ENCODE measurements around the gene SPAG7. TPM values are rescaled to one million over a fixed set of nuclear protein-coding genes. Genes with fewer than 3 reads are reported as not detected.

The SPAG7 gene
- total RNA-seq, 2 experiments from 2014 or later, result 64.0 to 64.8 TPM

DNA sequence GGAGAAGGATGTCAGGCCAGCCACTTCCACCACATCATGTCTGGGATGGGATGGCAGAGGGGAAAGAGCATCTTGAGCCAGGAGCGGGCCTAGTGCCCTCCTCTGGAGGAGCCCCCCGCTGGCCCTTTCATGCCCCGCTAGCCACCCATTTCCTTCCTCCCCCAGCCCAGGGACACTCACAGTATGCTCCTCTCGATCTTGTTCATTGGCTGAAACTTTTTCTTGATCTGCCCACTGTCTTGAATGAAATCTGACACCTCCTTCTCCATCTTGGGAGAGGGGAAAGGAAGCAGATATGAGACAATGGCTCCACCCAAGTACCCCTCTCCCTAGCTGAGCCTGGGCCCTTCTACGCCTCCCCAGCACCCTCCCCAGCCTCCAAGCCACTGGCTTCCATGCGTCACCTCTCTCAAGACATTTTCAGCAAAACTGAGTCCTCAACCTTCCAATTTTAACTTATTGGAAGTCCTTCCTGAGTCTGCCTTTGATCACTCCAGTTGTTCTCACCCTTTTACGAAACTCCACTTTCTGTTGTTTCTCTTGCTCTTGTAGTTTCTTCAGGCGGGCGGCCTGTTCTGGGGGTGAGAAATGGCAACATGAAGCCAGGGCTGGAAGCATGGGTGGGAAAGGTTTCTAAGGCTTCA, 7.2 kb downstream of the SPAG7 start:
- POLR2A ChIA-PET, result no interaction called here
- CTCF ChIA-PET, result interaction anchor here (1.2 kb wide), 1 partner anchor 51 kb away, joined by 3 read pairs; no protein-coding TSS in a partner anchor

- POLR2A ChIA-PET, result no interaction called here
These were observed 8.2 kb downstream of the SPAG7 start for GRCh38 chr17:4959261-4959965.

GRCh38 chr17:4958102-4958501, 9.5 kb downstream of the SPAG7 start:
- CTCF ChIA-PET, result interaction anchor here (1.7 kb wide), 1 partner anchor 27 kb away, joined by 4 read pairs; no protein-coding TSS in a partner anchor
- POLR2A ChIA-PET, result interaction anchor here (0.9 kb wide), 1 partner anchor 9 kb away, joined by 3 read pairs; the partner anchor contains the start of gene SPAG7

More at GRCh38 chr17:4959261-4959965, 8.2 kb downstream of the SPAG7 start:
- CTCF ChIA-PET, result interaction anchor here (1.2 kb wide), 1 partner anchor 50 kb away, joined by 3 read pairs; no protein-coding TSS in a partner anchor

- ChIA-PET POLR2A (no interaction called here), CTCF (interaction anchor here (1.7 to 1.9 kb wide), 2 partner anchors 10 to 29 kb away, joined by 4 to 6 read pairs; no protein-coding TSS in a partner anchor)
These were observed 11.0 kb downstream of the SPAG7 start for GRCh38 chr17:4956493-4957061.

DNA sequence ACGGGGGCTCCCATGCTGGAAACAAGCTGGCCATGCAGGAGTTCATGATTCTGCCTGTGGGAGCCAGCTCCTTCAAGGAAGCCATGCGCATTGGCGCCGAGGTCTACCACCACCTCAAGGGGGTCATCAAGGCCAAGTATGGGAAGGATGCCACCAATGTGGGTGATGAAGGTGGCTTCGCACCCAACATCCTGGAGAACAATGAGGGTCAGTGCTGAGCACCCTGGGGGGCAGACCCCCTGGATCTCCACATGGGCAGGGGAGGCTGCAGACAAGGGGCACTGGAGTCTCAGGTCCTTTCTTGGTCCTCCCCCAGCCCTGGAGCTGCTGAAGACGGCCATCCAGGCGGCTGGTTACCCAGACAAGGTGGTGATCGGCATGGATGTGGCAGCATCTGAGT, 12.5 kb downstream of the SPAG7 start:
- ChIA-PET POLR2A (interaction anchor here (0.6 to 13.5 kb wide), 2 partner anchors 10 to 13 kb away, joined by 4 to 214 read pairs; partner anchors contain the start of gene SPAG7), CTCF (interaction anchor here (1.9 kb wide), 1 partner anchor 11 kb away, joined by 6 read pairs; no protein-coding TSS in a partner anchor)

DNA sequence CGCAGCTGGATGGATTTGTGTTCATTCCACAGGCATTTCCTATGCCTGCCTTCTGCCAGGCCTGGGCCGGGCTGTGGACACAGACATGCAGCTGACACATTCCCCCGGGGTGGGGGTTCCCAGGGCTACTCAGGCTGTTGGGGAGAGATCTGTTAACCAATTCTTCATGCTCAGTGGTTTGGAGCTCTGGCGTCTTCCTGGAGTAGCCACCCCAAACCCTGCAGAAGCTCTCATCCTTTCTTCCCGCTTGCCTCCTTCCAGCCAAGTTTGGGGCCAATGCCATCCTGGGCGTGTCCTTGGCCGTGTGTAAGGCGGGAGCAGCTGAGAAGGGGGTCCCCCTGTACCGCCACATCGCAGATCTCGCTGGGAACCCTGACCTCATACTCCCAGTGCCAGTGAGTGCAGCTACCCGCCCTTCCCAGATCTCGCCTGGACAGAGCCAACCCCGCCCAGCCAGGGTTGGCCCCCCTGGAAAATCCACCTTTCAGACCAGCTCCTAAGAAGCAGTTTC, 14.1 kb downstream of the SPAG7 start:
- CTCF ChIA-PET, result interaction anchor here (1.0 kb wide), 1 partner anchor 13 kb away, joined by 3 read pairs; no protein-coding TSS in a partner anchor
- POLR2A ChIA-PET, result interaction anchor here (0.6 to 13.5 kb wide), 3 partner anchors 8 to 92 kb away, joined by 3 to 214 read pairs (median 5); partner anchors contain the start of gene SPAG7

DNA sequence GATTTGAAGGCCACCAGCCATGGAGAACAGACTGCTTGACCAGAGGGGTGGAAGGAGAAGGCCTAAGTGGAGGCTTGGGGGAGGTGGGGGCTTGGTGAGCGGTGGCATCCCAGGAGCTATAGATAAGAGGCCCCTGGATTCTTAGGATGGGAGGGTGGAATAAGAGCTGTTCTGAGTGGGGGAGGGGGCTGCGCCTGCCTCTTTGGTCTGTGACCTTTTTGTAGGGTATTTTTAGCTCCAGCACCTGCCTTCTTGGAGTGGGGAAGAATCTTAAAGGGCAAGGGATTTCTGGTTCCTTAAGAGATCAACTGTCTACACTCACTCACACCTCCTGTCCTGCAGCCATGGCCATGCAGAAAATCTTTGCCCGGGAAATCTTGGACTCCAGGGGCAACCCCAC, 16.1 kb downstream of the SPAG7 start:
- POLR2A ChIA-PET, result interaction anchor here (1.3 to 13.5 kb wide), 2 partner anchors 10 to 17 kb away, joined by 4 to 214 read pairs; partner anchors contain the start of gene SPAG7
- CTCF ChIA-PET, result no interaction called here

DNA sequence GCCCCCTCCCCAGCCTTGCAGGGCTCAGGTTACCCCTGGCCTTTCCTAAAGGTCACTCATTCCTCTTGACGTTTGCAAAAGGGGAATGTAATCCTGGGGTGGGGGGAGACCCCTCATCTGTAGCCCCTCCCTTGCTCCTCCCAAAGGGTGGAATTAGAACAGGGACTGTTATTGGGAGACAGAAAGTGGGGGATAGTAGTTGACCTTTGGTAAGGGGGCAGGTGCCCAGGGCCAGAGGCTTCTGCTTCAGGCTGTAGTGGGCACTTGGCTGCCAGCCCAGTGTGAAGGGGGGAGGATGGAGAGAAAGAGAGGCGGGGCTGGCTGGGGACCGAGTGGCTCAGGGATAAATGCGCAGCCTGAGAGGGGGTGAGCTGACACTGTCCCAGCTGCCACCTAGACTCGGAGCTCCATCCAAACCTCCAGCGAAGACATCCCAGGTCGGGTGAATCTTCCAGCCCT, 16.8 kb downstream of the SPAG7 start, which contains the start of gene ENO3:
ENO3 (plus strand) TSS at position 374 of the 459 bp plus-strand sequence. CDS start 711 bp downstream, outside the sequence.
- CTCF ChIA-PET, result interaction anchor here (0.7 to 1.4 kb wide), 3 partner anchors 10 to 17 kb away, joined by 3 to 4 read pairs (median 4); partner anchors contain the start of genes RNF167, SLC25A11 and SPAG7
- POLR2A ChIA-PET, result interaction anchor here (0.6 to 13.5 kb wide), 4 partner anchors 11 to 50 kb away, joined by 4 to 214 read pairs (median 16); partner anchors contain the start of genes RNF167, SLC25A11 and SPAG7

DNA sequence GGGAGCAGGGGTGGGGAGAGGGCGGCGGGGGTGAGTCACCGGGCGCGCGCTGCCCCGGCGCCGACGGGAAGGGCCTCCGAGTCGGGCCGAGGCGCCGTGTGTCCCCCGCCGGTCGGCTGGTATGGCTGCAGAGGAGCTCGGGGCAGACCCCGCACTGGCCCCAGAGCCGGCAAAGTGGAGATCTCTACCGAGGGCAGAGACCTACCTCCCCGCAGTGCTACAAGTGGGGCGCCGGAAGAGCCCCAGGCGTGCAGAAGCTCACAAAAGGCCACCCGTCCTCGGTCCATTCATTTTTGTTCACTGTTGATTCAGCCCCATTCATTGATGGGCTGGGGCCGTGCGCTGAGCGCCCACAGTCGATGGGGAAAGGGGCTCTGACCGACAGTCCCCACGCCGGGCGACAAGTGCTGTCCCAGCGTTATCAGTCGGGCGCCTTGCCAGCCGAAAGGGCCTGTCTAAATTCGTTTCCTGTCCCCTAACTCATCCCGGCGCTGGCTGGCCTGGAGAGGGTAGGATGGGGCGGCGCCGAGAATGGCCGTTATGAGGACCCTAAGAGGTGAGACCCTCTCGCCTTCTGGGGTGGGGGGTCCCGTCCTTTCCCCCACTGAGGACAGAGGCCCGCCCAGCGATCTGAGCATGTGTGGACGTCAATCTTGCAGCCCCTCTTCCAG, 17.4 kb downstream of the SPAG7 start:
- ChIA-PET POLR2A (interaction anchor here (0.6 to 13.5 kb wide), 4 partner anchors 10 to 50 kb away, joined by 4 to 214 read pairs (median 16); partner anchors contain the start of genes RNF167, SLC25A11 and SPAG7), CTCF (interaction anchor here (0.7 to 1.4 kb wide), 3 partner anchors 10 to 17 kb away, joined by 3 to 4 read pairs (median 4); partner anchors contain the start of genes RNF167, SLC25A11 and SPAG7)

DNA sequence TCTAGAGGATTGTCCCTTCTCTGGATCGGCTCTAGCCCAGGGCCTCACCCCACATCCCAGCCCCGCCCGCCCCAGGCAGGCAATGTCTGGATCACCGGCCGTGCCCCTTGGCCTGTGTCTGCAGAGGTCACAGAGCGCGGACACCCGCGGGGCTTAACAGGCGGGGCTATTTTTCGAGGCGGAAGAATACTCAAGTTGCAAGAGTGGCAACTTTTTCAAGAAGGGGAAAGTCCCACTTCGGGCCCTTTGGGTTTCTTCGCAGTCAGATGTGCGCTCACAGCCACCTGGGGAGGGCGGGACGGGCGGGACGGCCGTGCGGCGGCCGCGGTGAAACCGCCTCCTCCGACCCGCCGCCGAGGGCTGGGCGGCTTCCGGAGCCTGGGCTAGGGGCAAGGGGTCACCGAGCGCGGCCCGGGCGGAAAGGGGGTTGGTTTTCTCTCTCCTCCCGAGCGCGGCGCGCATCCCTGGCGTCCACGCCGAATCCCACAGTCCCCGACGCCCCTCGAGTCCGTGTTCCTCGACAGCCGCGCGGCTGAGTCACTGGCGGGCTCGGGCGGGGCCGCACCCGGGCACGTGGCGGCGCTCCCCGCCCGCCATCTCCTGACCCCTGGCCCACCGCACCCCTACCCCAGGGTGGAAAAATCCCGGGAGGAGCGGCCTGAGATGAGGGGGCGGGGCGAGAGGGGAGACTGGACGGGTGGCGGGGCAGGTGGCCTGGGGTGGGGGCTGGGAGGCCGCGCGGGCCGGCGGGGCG, 18.1 kb downstream of the SPAG7 start:
- POLR2A ChIA-PET, result interaction anchor here (2.9 to 13.5 kb wide), 2 partner anchors 10 to 19 kb away, joined by 26 to 214 read pairs; partner anchors contain the start of genes RNF167, SLC25A11 and SPAG7
- CTCF ChIA-PET, result interaction anchor here (1.4 to 2.2 kb wide), 3 partner anchors 9 to 21 kb away, joined by 3 to 21 read pairs (median 4); partner anchors contain the start of genes RNF167, SLC25A11 and SPAG7

DNA sequence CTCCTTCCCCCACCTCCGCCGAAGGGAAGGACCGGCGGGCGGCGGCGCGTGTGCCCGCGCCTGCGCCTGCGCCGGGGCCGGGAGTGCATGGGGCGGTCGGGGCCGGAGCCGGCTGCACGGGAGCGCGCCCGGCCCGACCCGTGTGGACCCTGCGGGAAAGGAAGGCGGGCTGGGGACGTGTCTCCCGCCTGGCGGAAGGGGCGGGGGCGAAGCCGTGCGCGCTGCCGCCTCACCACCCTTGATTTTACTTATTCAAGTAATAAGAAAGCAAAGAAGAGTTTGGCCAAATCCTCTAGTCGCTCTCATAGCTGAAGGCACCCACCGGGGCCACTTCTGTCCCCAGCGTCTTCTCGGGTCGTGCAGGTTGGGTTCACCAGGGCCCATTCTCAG, 18.7 kb downstream of the SPAG7 start:
- CTCF ChIA-PET, result interaction anchor here (0.7 to 2.2 kb wide), 4 partner anchors 9 to 32 kb away, joined by 3 to 21 read pairs (median 4); partner anchors contain the start of genes RNF167, SLC25A11 and SPAG7

GRCh38 chr17:4948166-4948930, 19.3 kb downstream of the SPAG7 start, which contains the start of gene PFN1:
Gene PFN1 (minus strand): TSS chr17:4948530. CDS start chr17:4948394, 136 bp downstream.
- POLR2A ChIA-PET, result interaction anchor here (0.5 to 13.5 kb wide), 7 partner anchors 8 to 464 kb away, joined by 3 to 214 read pairs (median 4); partner anchors contain the start of genes CAMTA2, INCA1, KIF1C and RNF167
- CTCF ChIA-PET, result interaction anchor here (0.7 to 2.2 kb wide), 5 partner anchors 8 to 84 kb away, joined by 3 to 21 read pairs (median 4); partner anchors contain the start of genes RNF167, SLC25A11 and SPAG7

More for the DNA sequence above, 18.7 kb downstream of the SPAG7 start:
- POLR2A ChIA-PET, result interaction anchor here (0.5 to 13.5 kb wide), 5 partner anchors 9 to 464 kb away, joined by 3 to 214 read pairs (median 4); partner anchors contain the start of genes INCA1, KIF1C, RNF167 and SLC25A11

DNA sequence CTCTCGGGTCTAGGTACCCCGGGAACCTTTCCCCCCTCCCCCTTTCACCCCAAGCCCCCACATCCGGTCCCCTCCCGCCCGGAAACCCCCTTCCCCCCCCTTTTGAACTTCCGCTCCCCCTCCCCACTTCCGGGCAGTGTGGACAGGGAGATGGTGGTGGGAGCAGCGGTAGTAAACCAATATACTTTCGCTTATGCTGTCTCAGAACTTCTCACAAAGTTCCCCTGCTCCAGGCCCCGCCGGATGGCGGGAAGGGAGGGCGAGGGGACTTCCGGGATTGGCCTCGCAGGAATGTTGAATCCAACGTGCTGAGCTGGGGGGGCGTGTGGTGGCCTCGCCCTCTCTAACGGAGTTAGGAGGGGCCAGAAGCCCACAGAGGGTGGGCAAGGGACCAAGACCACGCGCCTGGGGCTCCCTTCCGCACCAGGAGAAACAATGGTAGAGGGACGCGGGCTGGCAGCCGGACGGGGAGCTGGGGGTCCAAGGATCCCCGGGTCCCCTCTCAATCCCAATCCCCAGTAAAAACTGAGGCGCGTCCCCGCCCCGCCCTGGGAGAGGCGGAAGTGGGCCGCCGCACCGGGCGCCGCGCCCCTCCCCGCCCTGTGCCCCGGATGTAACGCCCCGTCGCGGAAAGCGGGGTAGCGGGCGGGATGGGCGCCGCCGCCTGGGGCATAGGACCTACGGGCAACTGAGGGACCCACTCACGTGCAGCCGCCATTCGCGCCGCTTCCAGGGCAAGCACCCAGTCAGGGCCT, 20.0 kb downstream of the SPAG7 start:
- CTCF ChIA-PET, result interaction anchor here (1.1 to 2.2 kb wide), 4 partner anchors 15 to 84 kb away, joined by 3 to 21 read pairs (median 4); partner anchors contain the start of gene SPAG7

GRCh38 chr17:4947010-4947410, 20.6 kb downstream of the SPAG7 start:
- ChIA-PET POLR2A (interaction anchor here (1.0 to 13.5 kb wide), 3 partner anchors 17 to 40 kb away, joined by 4 to 214 read pairs (median 6); partner anchors contain the start of genes CAMTA2 and SPAG7), CTCF (interaction anchor here (1.1 to 2.2 kb wide), 3 partner anchors 15 to 85 kb away, joined by 3 to 21 read pairs (median 3); partner anchors contain the start of gene SPAG7)

More for the DNA sequence above, 20.0 kb downstream of the SPAG7 start:
- POLR2A ChIA-PET, result interaction anchor here (1.0 to 13.5 kb wide), 4 partner anchors 8 to 39 kb away, joined by 4 to 214 read pairs (median 16); partner anchors contain the start of genes CAMTA2, RNF167, SLC25A11 and SPAG7

Data from activated CD8-positive, alpha-beta memory T cell treated with anti-CD3 and anti-CD28 coated beads for 36 hours (primary cell).